GM21619 (cell line): ENCODE measurements around the gene LBHD2.
"Not testable (repeated sequence)": the region's sequence is repeated elsewhere in the genome, so short reads cannot be mapped to it uniquely, and the experiment has no call there.

Experiments
- ATAC-seq: cut with Tn5 transposase; IDR thresholded peaks from one replicate; pipeline ENCODE4 v1.9.1; 2021; ENCODE audit not compliant: unreplicated experiment

Gene LBHD2

DNA sequence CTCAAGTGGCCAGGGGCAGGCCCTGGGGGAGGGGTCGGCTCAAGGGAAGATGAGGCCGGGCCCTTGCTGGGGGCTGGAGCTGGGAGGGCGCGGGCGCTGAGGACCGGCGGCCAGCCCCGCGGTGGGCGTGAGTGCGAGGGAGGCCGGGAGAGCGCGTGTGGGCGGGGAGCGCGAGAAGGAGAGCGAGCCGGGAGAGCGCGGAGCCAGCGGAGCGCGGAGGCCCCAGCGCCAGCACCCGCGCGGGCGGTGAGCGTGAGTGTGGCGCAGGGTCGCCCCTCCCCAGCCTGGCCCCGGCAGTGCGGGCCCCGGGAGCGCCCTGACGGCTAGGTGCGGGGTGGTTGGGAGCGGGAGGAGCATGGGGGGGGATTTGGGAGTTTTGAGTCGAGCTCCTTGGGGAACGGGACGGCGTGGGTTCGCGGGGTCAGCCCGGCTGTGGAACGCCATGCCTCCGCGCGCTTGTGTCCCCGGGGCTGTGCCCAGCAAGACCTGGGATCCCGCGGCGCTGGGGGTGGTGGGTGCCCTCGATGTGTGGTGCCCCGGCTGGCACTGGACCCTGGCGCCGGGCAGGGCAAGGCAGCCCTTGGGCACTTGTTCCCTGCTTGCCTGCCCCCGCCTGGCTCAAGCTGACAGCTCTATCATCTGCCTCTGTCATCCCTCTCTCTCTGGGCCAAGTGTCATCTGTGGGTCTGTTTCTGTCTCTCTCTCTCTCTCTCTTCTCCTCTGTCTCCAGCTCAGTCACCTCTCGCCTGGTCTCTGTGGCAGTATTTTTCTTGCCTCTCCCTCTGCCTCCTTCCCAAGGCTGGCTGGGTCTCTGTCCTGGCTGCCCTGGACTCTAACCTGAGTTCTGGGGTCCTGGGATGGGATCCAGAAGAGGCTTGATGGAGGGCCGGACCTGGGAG lies at the start of gene LBHD2:
TSS of gene LBHD2 (plus strand) at position 190 of the 899 bp plus-strand sequence. CDS start 1,803 bp downstream, outside the sequence.
- ATAC-seq = no peak

DNA sequence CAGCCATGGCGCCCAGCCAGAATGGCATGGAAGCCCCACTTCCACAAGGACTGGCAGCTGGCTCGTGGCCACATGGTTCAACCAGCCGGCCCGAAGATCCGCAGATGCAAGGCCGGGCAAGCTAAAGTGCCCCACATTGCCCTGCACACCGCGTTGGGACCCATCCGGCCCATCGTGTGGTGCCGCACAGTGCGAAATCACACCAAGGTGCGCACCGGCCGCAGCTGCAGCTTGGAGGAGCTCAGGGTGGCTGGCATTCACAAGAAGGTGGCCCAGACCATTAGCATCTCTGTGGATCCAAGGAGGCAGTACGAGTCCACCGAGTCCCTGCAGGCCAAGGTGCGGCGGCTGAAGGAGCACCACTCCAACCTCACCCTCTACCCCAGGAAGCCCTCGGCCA lies 42.5 kb upstream of the LBHD2 start:
- ATAC-seq = no peak

DNA sequence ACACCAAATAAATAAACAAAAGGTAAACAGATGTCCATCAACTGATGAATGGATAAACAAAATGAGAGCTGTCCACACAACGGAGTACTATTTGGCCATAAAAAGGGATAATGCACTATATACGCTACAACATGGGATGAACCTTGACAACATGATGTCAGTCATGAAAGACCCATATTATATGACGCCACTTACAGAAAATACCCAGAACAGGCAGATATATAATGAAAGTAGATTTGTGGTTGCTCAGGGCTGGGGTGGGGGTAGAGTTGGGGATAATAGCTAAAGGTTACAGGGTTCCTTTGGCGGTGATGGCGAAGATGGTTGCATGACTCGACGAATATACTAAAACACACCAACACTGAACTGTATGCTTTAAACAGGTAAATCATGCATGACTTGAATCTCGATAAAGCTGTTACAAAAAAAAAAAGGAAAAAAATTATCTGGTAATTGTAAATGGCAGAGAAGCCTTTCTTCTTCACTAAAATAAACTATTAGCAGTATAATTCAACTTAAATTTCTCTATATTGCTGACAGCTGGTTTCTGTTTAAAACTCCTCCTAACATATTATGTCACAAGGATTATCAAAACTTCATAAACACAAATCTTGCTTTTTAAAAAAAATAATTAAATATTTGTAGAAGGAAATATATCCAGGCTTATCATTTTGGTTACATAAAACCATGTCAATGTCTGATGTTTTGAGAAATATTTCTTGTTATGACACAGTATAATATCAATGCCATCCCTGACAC lies 40.6 kb upstream of the LBHD2 start:
- no peak for ATAC-seq

DNA sequence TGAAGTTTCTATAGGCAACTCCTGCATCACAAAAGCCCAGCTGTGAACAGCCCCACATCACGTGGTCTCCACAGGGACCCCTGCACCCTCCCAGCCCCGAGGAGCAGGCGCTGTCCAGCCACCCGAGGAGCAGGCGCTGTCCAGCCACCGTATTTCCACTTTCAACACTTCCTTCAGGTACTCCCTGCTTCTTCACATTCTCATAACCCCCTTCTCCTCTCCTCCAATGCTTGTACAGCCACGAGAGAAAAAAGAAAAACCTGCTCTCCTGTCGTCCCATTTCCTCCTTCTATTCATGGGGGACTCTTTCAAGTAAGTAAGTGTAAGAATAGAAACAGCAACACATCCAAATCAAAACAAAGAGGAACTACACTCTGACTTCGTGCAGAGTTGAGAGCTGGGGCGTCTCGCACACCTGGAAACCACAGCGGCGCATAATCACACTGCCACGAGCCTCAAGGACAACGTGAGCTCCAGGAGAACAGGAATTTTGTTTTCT lies 38.6 kb upstream of the LBHD2 start:
- ATAC-seq = peak; percentile 38

DNA sequence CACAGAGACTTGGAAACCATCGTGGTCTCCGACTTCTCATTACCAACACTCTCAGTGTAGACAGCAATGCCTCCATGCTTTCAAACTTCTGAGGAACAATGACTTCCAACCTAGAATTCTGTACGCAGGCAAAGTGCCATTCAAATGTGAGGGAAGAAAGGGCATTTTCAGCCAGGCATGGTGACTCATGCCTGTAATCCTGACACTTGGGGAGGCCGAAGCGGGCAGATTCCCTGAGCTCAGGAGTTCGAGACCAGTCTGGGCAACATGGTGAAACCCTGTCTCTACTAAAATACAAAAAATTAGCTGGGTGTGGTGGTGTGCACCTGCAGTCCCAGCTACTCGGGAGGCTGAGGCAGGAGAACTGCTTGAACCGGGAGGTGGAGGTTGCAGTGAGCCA lies 36.6 kb upstream of the LBHD2 start:
- ATAC-seq = not testable (repeated sequence)

DNA sequence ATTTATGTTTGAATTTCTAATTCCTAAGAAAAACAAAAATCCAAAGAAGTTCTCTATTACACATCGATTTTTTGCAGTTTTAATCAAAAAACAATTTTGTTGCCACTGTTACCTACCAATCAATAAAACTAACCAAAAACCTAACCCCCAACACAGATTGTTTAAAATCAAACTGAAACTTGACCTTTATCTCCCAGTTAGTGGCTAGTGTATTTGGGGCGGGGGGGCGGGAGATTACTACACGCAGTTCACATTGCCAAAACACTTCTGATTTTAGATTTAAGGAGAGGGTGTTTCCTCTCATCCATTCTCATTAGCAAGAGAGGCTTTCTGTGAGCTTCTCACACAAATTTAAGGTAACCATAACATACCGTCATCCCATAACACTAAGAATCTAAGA lies 33.1 kb upstream of the LBHD2 start:
- no peak for ATAC-seq

DNA sequence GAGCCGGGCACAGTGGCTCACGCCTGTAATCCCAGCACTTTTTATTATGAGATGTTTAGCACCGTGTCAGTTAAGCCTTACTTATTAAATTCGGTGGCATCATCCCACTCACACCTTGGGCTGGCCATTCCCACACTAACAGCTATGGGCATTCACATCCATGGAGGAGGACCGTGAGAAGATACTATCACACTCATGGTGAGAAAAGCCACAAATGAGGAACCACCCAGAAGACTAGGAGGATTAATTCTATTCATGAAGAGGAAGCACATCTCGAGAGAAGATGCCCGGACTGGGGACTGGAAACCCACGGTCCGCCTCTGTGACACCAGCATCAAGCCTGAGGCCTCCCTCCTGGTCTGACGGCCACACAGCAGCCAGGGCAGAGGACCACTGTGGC lies 31.6 kb upstream of the LBHD2 start:
- no peak for ATAC-seq

DNA sequence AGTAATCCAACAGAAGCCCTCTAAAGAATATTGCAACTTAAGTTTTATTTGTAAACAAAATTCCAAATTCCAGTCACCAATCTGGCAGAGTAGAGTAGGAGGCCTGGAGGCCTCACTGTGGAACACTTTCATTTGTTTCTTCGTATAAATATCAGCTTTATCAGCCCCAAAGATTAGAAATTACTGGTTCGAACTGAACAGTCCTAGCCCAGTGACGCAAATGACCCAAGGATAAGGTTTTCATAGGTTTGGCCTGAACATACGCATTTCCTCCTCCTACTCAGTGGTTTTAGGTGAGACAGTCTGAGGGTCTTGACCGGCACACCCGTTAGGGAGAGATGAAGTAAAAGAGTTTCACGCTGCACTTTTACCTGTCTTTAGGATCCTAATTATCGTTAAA lies 28.3 kb upstream of the LBHD2 start:
- no peak for ATAC-seq

DNA sequence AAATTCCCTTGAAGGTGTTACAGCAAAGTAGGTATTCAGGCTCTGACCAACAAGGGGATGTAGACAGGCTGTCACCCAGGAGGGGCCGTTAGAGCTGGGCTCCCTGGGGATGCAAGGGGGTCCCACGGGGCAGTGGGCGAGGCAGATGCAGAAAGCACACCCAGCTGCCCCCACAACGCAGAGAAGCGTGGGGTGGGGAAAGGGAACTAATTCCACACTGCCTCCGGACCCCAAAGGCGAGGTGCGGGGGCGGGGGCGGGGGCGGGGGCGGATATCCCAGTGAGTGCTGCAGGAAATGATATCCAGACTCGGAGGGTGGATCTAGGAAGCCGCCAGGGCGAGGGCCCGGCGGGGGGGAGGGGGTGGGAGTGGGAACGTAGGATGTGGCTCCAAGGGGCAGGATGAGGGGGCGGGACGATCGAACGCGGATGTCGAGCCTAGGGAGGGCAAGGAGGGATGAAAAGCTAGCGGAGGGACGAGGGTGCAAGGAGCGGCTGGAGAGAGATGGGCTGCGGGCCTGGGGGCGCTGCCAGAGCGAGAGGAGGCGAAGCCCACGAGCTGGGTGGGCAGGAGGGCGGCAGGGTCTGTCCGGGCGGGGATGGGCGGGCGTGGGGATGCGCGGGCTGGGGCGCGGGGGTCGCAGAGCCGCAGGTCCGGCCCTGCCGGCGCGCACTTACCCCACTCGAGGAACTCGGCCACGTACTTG lies 27.5 kb upstream of the LBHD2 start:
- ATAC-seq = no peak

DNA sequence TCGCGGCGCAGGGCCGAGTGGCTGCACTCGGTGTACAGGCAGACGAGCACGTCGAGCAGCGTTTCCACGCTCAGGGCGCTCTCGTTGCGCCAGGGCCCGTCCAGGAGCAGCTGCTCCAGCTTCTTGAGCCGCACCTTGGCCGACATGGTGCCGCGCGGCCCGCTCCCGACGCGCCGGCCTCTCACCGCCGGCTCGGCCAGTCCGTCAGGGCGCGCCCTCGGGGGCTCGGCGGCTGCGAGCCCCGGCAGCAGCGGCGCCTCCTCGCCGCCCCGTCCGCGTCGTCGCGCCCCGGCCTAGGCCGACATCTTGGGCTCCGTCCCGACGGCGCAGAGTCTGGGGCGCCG lies 27.0 kb upstream of the LBHD2 start:
- ATAC-seq = peak; percentile 26

DNA sequence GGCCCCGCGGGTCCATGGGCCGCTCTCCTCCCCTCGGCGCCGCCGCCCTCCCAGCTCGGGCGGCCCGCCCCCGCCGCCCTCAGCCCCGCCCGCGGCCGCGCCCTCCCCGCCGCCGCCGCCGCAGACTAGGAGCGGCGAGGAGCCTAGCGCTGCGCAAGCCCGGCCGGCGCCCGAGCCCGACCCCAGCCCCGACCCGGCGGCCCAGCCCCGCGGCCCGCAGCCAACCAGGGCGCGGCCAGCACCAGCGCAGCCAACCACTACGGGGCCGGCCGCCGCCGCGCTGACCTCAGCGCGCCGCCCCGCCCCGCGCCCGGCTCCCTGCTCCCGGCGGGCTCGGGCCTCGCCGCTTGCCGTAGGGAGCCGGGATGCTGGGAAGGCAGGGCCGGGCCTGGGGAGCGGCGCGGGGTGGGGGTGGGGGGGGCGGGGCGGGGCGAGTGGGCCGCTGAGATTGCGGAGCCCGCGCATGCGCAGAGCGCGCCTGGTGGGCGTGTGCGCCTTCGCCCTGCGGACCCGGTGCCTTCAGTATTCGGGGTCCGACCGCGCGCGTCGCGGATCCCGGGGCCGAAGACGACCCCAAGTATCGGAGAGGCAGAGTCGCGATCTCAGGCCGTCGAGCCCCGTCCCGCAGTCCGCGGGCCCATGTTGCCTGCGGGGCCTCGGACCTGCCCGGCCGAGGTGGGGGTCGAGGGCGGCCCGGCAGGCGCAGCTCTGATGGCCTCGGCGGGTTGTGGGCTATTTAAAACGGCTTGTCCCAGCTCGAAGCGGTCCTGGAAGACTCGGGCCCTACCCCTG lies 26.4 kb upstream of the LBHD2 start, which contains the start of gene CDC42BPB:
TSS of gene CDC42BPB (minus strand) at position 178 of the 792 bp plus-strand sequence. CDS start 376 bp downstream, outside the sequence.
- ATAC-seq = peak; percentile 64

DNA sequence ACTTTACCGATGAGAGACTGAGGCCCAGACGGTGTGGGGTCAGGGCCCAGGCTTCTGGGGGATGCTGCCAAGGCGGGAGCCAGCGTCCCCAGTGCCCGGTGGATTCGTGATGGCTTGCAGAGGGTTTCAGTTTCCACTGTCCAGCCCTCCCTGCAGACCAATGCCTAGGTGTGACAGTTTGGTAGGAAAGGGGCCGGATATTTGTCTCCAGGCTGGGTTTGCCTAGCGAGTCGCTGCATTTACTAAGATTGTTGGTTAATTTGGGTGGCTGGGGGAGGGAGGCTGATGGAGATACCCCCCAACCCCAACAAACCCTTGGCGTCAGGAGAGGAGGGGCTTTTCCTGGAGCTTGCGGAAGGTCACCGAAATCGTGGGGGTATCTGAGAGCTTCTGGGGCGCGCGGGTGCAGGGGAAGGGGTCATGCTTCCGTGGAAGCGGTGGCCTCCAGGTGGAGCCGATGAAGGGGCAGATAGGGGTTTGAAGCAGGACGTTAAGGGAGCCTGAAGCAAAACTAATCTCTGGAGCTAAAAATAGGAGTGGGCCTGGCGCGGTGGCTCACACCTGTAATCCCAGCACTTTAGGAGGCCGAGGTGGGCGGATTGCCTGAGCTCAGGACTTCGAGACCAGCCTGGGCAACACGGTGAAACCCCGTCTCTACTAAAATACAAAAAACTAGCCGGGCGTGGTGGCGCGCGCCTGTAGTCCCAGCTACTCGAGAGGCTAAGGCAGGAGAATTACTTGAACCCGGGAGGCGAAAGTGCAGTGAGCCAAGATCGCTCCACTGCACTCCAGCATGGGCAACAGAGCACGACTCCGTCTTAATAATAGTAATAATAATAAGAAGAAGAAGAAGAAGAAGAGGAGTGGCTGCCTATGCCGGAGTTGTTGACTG lies 25.6 kb upstream of the LBHD2 start:
- ATAC-seq = no peak

DNA sequence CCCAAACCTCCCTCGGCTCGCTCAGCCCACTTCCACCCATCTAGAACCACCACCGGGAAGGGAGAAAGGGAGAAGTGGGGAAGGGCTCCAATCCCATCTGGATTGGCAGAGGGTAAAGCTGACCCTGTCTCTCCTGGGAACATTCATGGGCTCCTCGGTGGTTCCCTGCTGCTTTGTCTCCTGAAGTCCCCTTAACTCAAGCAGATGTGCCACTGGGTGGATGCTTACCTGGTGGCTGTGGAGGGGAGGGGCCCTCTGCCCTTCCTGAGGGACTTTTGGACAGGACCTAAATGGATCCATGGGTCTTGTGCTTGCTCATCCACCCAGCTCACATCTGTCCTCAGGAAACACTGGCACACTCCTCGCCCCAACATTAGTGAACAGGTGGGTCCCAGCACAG lies 24.5 kb upstream of the LBHD2 start:
- ATAC-seq = no peak

DNA sequence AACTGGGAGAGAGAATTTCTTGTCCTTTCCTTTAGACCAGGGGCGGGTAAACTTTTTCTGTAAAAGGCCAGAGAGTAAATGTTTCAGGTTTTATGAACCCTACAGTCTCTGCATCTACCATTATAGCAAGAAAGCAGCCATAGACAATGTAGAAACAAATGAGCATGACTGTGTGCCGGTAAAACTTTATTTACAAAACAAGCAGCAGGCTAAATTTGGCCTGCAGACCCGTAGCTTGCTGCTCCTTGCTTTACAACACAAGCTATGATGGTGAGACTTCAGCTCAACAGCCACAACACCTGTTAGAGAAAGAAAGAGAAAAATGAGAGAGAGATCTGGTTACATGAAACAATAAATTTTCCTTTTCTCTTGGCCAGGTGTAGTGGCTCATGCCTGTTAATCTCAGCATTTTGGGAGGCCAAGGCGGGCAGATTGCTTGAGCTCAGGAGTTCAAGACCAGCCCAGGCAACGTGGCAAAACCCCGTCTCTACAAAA lies 22.5 kb upstream of the LBHD2 start:
- no peak for ATAC-seq

DNA sequence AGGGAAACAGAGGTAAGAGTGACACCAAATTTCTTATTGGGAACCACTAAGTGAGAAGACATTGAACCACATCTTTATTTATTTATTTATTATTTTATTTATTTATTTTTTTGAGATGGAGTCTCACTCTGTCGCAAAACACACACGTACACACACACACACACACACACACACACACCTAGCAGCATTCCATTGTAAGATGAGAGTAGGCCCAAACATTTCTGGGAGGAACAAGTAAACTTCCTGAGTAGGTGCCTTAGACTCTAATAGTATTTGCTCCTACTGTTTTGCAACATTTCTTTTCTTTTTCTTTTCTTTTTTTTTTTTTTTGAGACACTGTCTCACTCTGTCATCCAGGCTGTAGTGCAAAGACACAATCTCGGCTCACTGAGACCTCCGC lies 19.6 kb upstream of the LBHD2 start:
- no peak for ATAC-seq

DNA sequence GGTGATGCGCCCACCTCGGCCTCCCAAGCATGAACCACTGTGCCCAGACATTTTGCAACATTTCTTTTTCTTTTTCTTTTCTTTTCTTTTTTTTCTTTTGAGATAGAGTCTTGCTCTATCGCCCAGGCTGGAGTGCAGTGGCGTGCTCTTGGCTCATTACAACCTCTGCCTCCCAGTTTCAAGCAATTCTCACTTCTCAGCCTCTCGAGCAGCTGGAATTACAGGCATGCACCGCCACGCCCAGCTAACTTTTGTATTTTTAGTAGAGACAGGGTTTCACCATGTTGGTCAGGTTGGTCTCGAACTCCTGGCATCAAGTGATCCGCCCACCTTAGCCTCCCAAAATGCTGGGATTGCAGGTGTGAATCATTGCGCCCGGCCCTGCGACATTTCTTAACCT lies 19.0 kb upstream of the LBHD2 start:
- ATAC-seq = no peak

DNA sequence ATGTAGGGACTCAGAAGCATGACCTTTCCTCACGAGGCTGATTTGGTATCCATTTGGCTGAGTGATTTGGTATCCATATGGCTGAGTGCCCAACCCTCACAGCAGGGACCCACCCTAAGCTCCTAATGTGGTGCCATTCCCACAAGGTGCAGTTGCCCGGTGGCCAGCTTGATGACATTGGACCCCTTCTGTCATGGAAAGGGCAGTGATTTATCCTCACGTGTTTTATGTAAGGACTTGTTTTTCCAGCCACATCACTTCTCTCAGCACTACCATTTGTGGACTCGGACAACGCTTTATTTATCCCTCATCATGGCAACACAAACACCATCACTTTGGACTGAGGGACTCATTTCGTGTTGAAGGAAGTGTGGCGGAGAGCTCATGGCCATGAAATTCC lies 18.1 kb upstream of the LBHD2 start:
- no peak for ATAC-seq

DNA sequence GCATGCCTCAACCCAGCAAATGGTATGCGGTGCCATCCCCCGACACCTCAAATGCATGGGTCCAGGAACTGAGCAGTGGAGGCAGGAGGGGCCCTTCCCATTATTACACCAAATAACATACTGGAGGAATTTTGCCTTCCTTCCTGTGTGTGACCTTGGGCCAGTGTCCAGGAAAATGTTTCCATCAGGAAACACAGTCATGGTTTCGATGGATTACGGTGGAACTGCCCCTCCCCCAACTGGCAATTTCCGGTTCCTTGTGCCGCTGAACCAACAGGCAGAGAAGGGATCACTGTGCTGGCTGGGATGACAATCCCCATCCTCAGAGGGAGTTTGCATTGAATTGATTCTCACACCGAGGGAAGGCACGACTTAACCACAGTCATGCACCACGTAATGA lies 17.6 kb upstream of the LBHD2 start:
- ATAC-seq = no peak

DNA sequence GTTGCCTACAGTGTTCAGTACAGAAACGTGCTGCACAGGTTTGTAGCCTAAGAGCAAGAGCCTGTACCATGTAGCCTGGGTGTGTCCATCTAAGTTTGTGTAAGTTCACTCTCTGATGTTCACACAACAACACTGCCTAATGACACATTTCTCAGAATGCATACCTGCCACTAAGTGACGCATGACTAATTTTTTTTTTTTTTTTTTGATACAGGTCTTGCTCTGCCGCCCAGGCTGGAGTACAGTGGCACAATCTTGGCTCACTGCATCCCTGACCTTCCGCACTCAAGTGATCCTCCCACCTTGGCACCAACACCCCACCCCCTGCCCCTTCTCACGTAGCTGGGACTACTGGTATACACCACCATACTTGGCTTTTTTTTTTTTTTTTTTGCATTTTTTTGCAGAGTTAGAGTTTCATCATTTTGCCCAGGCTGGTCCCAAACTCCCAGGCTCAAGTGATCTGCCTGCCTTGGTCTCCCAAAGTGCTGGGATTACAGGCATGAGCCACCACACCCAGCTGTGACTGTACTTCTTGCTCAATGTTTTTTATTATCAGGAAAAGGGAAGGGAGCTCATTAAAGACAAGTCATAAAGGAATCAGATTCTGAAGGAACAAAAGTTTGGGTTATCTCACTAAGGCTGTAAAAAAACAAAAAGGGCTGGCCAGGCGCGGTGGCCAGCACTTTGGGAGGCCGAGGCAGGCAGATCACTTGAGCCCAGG lies 16.6 kb upstream of the LBHD2 start:
- no peak for ATAC-seq
